Tibial nerve (tissue), 3 donors: ENCODE results near the gene TTC28.

Experiments
- POLR2A ChIP-seq, 2 donors: fragments of 450-650 bp; IDR thresholded peaks; one replicate each; pipeline ENCODE4 v1.6.1; 2017; ENCODE audit warnings: antibody characterized with exemption in 2 of 2, mild to moderate bottlenecking in 2 of 2, moderate library complexity in 2 of 2
- TF ChIP-seq, protein P1 (sequence below), 5 experiments: fragments of 200-600 bp in 3 of 5; fragments of 450-650 bp in 2 of 5; sonication (generic) in 3 of 5; IDR thresholded peaks; one replicate each; pipeline ENCODE4 v1.5.1; 2016 to 2019; ENCODE audit warnings: antibody characterized with exemption in 5 of 5, mild to moderate bottlenecking in 3 of 5, moderate library complexity in 2 of 5

DNA sequence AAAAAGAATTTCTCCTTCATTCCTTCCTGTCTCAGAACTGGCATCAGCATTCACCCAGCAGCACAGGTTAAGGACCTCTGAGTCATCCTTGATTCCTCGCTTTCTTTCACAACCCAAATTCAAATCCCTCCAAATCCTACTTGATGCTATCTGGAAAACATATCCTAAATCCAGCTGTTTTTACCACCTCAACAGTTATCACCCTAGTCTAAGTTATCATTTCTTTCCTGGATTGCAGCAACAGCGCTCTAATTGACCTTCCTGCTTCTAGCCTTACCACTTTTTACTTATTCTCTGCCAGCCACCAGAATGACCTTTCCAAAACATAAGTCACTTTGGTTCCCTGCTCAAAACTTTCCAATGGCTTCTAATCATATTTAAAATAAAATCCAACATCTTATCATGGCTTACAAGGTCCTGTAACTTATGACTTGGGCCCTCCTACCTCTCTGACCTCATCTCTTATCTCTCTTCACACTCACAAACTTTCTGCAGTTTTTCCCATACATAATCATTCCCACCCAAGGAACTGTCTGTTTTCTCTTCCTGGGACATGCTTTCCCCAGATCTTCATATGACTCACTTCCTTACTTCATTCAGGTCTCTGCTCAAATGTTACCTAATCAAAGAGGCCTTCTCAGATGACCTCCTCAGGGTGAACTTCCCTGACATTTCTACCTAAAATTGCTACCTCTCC is 119.4 kb downstream of the TTC28 start:
- TF ChIP-seq POLR2A (IDR thresholded peaks at IDR 0.05): no peak
- TF ChIP-seq, protein P1, sequence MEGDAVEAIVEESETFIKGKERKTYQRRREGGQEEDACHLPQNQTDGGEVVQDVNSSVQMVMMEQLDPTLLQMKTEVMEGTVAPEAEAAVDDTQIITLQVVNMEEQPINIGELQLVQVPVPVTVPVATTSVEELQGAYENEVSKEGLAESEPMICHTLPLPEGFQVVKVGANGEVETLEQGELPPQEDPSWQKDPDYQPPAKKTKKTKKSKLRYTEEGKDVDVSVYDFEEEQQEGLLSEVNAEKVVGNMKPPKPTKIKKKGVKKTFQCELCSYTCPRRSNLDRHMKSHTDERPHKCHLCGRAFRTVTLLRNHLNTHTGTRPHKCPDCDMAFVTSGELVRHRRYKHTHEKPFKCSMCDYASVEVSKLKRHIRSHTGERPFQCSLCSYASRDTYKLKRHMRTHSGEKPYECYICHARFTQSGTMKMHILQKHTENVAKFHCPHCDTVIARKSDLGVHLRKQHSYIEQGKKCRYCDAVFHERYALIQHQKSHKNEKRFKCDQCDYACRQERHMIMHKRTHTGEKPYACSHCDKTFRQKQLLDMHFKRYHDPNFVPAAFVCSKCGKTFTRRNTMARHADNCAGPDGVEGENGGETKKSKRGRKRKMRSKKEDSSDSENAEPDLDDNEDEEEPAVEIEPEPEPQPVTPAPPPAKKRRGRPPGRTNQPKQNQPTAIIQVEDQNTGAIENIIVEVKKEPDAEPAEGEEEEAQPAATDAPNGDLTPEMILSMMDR (IDR thresholded peaks at IDR 0.05): no peak
